SU-DHL-6 (cell line): ENCODE results near the gene ATP13A5.

Source experiments
- H2AFZ ChIP-seq: fragments of 200-600 bp; sonication (generic); 2 replicates; pipeline ENCODE4 v1.6.1; 2014; ENCODE audit warnings: low read depth, mild to moderate bottlenecking, moderate library complexity, mixed read lengths, antibody characterized with exemption, low read length; ENCODE audit not compliant: severe bottlenecking
- H3F3A ChIP-seq: fragments of 200-600 bp; shearing (Covaris generic); 2 replicates; pipeline ENCODE4 v1.6.0; 2016; ENCODE audit warnings: antibody characterized with exemption, mild to moderate bottlenecking; ENCODE audit not compliant: insufficient read depth
- H3K27ac ChIP-seq: fragments of 200-600 bp; sonication (generic); 2 replicates; pipeline ENCODE4 v1.5.1; 2016; ENCODE audit warnings: low read depth, mild to moderate bottlenecking, low read length, moderate library complexity, mixed read lengths
- H3K27me3 ChIP-seq: fragments of 200-600 bp; sonication (generic), shearing (Covaris generic); 2 replicates; pipeline ENCODE4 v1.6.0; 2014; ENCODE audit warnings: mild to moderate bottlenecking, low read length
- H3K36me3 ChIP-seq: fragments of 200-600 bp; sonication (generic); 2 replicates; pipeline ENCODE4 v1.6.1; 2014; ENCODE audit warnings: mild to moderate bottlenecking, low read length, mixed read lengths
- H3K4me2 ChIP-seq: fragments of 300-600, 200-600 bp; shearing (Covaris generic), sonication (generic); 2 replicates; pipeline ENCODE4 v1.6.0; 2014; ENCODE audit warnings: low read length, low read depth, mild to moderate bottlenecking; ENCODE audit not compliant: poor library complexity, severe bottlenecking
- H3K4me3 ChIP-seq: fragments of 200-600 bp; sonication (generic); 2 replicates; pipeline ENCODE4 v1.5.1; 2014; ENCODE audit warnings: antibody characterized with exemption, low read length, mild to moderate bottlenecking, mixed read lengths; ENCODE audit not compliant: insufficient read depth, poor library complexity, severe bottlenecking
- H3K79me2 ChIP-seq: fragments of 200-600 bp; sonication (generic); 2 replicates; pipeline ENCODE4 v1.6.1; 2014; ENCODE audit warnings: mild to moderate bottlenecking, low read length, moderate library complexity; ENCODE audit not compliant: insufficient read depth
- H3K9ac ChIP-seq: fragments of 200-600 bp; sonication (generic); 2 replicates; pipeline ENCODE4 v1.7.0; 2014; ENCODE audit warnings: mild to moderate bottlenecking, low read length
- H3K9me2 ChIP-seq: fragments of 200-600 bp; sonication (generic); replicated peaks from 2 replicates; pipeline ENCODE4 v1.6.1; 2014; ENCODE audit warnings: low read length; ENCODE audit not compliant: insufficient read depth
- H3K9me3 ChIP-seq: fragments of 200-600 bp; sonication (generic); 2 replicates; pipeline ENCODE4 v1.6.1; 2014; ENCODE audit warnings: low read length, mixed read lengths; ENCODE audit not compliant: insufficient read depth
- H4K20me1 ChIP-seq: fragments of 200-600 bp; sonication (generic); 2 replicates; pipeline ENCODE4 v1.6.1; 2014; ENCODE audit warnings: low read depth, mild to moderate bottlenecking, antibody characterized with exemption, low read length, moderate library complexity, mixed read lengths
- CTCF ChIP-seq: fragments of 200-600 bp; sonication (generic); IDR thresholded peaks from one replicate; pipeline ENCODE4 v1.5.1; 2017; ENCODE audit warnings: antibody characterized with exemption, mild to moderate bottlenecking, low read length, moderate library complexity; ENCODE audit not compliant: insufficient read depth, poor library complexity, severe bottlenecking
- EZH2phosphoT487 ChIP-seq: fragments of 200-600 bp; sonication (generic), shearing (Covaris generic); conservative IDR thresholded peaks from 2 replicates; pipeline ENCODE4 v1.6.1; 2018; ENCODE audit warnings: mild to moderate bottlenecking, antibody characterized with exemption, low read length, moderate library complexity, mixed read lengths

The ATP13A5 gene

GRCh38 chr3:193348686-193349085 lies 29.9 kb downstream of the ATP13A5 start:
- H3K9me2 ChIP-seq, result no peaks in the 10 kb centered on the region
- H3K9me3 ChIP-seq, result no peaks in the 10 kb centered on the region
- no peaks in the 10 kb centered on the region for H3K27me3 ChIP-seq
- no peak overlapping the region for H3K4me3 ChIP-seq
- H3K4me2 ChIP-seq, result no peak overlapping the region
- H2AFZ ChIP-seq, result no peak overlapping the region
- H3F3A ChIP-seq, result no peaks in the 10 kb centered on the region
- no peak overlapping the region for H3K9ac ChIP-seq
- H4K20me1 ChIP-seq, result no peaks in the 10 kb centered on the region
- TF ChIP-seq CTCF (no peak), EZH2phosphoT487 (no peak)
- H3K36me3 ChIP-seq, result no peaks in the 10 kb centered on the region
- H3K79me2 ChIP-seq, result no peaks in the 10 kb centered on the region
- no peak overlapping the region for H3K27ac ChIP-seq

GRCh38 chr3:193347521-193348501 lies 30.7 kb downstream of the ATP13A5 start:
- no peak overlapping the region for H3K9ac ChIP-seq
- no peak overlapping the region for H2AFZ ChIP-seq
- no peaks in the 10 kb centered on the region for H3K27me3 ChIP-seq
- no peaks in the 10 kb centered on the region for H3K36me3 ChIP-seq
- no peak overlapping the region for H3K27ac ChIP-seq
- no peaks in the 10 kb centered on the region for H3F3A ChIP-seq
- H4K20me1 ChIP-seq, result no peaks in the 10 kb centered on the region
- H3K9me3 ChIP-seq, result no peaks in the 10 kb centered on the region
- TF ChIP-seq EZH2phosphoT487, result no peak
- no peak for TF ChIP-seq CTCF
- no peak overlapping the region for H3K4me3 ChIP-seq
- no peak overlapping the region for H3K4me2 ChIP-seq
- H3K9me2 ChIP-seq, result no peaks in the 10 kb centered on the region
- H3K79me2 ChIP-seq, result no peaks in the 10 kb centered on the region

GRCh38 chr3:193346259-193346658 lies 32.3 kb downstream of the ATP13A5 start:
- Histone ChIP-seq H3K4me3 (no peak overlapping the region), H3K9me3 (no peaks in the 10 kb centered on the region), H3K27ac (no peak overlapping the region), H3K9me2 (no peaks in the 10 kb centered on the region), H2AFZ (no peak overlapping the region), H3F3A (no peaks in the 10 kb centered on the region), H3K36me3 (no peaks in the 10 kb centered on the region), H3K27me3 (no peaks in the 10 kb centered on the region), H4K20me1 (no peaks in the 10 kb centered on the region), H3K9ac (no peak overlapping the region), H3K4me2 (no peak overlapping the region), H3K79me2 (no peaks in the 10 kb centered on the region)
- no peak for TF ChIP-seq CTCF
